Measurements from ENCODE around the gene GLI3.

GLI3 gene

DNA sequence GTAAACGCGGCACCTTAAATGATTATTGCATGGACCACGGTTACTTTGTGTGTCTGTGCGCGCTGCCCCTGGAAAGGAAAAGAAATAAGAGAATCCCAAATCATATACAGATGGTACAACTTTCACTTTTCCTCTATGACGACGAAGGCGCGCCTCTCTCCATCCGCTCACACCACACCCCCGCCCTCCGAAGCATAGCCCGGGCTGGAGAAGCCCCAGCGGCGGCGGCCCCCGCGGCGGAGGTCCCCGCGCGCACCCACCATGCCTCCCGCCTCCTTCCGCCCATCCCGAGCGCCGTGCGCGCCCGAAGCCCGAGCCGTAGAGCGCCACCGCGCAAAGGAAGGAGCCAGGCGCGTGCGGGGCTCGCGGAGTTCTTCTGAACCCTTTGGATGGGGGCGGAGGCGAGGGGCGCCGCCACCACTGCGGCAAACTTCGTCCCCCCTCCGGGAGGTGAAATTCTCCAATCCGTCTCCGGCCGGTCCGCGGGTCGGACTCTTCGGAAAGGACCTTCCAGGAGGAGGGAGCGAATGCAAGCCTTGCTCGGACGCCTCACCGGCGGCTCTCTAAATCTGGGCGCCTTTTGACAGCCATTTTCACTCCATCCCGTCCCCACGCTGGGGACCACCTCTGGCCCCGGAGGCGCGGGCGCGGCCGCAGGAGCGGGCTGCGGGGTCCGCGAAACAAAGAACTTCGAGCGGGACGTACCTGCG is 588 bp downstream of the GLI3 start:
- DNase-seq (ENCODE audit: low read depth in 1 of 2, low spot score in 1 of 2): no peak

DNA sequence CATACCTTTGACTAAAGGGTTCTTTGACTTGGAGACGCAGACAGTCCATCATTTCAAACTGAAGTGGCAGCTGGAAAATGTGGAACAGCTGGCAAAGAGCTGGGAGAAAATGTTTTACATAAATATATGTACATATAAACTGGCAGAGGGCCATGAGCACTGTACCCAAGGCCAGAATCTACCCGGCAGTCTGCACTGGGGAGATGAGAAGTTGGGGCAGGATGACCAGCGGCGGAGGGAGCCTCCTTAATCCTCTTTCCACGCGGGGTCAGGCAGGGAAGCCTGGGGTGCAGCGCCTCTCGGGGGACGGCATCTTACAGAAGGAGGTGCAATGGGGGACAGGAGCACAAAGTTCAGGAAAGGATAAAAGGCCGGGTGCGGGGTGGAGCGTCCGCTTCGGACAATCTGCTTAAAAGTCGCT is 1.3 kb downstream of the GLI3 start:
- DNase-seq (ENCODE audit: low read depth in 1 of 2, low spot score in 1 of 2): no peak

DNA sequence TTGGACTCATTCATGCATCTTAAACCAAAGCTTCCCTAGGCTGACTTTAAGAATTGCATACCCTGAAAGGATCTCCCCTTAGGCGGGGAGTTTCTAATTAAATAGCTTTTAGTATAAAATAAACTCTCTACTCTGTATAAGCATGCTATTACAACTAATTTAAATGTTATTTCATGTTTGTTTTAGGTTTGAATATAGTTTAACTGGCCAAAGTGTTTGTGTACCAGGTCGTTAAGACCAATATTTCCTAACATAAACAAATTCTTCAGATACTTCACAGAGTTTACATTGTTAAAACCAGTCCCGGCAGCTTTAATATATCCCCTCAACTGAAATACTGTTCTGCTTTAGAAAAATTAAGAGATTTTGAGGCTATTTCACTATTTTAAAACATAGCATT is 2.3 kb downstream of the GLI3 start:
- no peak for DNase-seq (ENCODE audit: low read depth in 1 of 2, low spot score in 1 of 2)

DNA sequence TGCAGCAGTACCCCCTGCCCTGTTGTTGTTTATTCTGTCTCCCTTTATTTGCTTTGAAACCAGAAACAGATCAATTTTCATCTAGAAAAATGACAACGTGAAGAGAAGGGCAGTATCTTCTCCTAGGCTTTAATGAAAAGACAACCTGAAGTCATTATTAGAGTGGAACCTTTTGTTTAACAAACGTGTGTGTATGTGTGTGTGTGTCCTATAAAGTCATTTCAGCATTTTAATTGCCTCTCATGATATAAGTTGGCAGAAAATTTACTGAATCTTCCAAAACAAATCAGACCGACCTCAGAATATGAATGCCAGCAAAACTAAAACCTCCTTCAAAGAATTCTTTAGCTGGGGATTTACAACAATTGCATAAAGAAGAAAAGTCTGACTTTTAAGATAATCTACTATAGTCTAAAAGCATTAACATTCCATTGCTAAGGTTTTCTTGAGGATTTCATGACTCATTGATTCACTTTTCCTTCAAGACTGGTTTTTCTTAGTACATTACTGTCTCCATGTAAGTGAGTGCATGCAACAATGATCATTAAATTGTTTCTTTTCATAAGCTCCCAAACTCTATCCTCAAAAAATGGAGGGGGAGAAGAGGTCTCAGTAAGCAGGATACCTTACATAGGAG is 3.2 kb downstream of the GLI3 start:
- DNase-seq (ENCODE audit: low read depth in 1 of 2, low spot score in 1 of 2): no peak

DNA sequence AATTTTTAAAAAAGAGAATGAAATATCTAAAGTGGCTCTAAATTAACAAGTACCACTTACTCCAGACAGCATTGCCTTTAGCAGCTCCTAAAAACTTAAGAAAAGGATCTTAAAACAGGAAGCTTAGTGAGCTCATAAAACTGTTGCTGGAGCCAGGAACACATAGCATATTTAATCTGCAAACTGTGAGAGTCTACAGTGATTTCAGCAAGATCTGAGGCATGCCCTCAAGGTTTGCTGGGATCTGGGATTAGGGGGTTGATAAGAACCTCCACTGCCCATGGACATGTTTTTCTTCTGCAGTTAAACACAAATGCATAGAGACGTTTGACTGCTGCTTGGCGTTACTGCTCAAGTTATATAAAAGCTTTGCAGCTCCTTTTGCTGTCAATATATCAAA is 3.8 kb downstream of the GLI3 start:
- no peak for DNase-seq (ENCODE audit: low read depth in 1 of 2, low spot score in 1 of 2)

DNA sequence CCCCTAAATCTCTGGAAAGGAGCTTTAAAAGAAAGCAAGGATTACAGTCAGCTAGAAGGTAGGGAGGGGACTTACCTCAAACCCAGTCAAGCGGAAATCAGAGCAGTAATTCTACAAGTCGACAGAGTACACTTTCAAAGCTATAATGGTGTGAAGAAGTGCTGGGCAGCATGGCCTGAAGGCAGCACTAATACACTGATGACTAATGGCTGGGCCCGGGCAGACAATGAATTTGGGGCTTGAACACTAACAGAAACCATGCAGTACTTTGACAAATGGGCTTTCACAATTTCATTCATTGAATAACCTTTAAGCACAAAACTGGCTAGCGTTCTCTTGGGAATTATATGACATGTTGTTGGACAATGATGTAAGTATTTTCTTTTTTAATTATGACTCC is 4.7 kb downstream of the GLI3 start:
- no peak for DNase-seq (ENCODE audit: low read depth in 1 of 2, low spot score in 1 of 2)

DNA sequence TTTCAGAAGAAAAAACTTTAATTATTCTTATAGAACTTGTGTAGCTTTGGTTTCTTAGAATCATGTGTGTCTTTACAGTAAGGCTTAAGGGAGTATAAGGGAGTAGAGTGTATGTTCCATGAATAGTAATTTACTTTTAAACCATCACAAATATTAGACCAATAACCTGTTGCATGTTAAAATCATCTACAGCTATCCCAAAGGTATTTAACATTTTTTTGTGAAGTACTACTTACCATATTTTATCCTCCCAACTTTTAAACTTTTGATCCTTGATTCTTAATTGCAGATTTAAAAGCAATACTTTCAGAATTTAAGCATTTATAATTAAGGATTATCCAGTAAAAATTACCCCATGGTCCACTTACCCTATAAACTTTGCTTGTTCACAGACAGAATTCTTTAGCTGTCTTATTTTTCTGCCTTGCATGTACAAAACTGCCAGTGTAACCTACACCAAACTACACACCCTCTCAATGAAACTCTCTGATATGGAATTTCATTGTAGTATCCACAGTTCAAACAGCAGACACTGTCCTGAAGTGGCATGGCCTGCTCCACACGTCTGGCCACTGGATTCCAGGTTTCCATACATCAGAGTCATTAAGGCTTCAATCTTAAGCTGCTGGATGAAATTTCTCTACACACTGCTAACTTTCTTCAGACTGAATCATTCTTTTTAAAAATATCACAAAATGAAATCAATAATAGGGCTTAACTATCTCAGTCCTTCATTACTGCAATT is 5.8 kb downstream of the GLI3 start:
- no peak for DNase-seq (ENCODE audit: low read depth in 1 of 2, low spot score in 1 of 2)

DNA sequence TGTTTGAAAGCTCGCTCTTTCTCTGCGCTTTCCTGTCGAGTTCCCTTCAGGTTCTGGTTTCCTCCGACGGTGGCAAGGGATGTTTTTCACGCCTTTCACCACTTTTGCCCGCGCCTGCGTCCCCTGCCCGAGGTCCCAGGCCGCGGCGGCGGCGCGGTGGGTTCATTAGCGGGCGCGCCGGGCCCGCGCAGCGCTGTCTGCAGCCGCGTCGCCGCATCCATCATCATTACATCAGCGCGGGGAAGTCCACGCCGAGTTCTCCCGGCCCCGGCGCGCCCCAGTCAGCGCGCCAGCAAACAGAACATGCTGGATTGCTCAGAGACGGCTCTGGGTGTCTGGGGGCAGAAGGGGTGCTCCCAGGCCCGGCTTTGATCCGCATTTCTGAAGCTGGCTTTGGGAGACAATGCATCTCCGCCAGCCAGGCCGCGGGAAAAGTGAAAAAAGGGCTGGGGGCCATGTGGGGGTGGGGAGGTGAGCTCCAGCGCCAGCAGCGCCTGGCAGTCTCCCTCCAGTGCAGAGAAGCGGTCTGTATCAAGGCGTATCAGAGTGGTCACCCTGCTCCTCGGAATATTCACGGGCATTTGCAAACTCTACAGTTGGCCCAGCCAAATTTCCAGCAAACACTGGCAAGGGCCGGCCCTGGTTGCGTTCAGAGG is 8.9 kb downstream of the GLI3 start:
- DNase-seq (ENCODE audit: low read depth in 1 of 2, low spot score in 1 of 2): no peak

DNA sequence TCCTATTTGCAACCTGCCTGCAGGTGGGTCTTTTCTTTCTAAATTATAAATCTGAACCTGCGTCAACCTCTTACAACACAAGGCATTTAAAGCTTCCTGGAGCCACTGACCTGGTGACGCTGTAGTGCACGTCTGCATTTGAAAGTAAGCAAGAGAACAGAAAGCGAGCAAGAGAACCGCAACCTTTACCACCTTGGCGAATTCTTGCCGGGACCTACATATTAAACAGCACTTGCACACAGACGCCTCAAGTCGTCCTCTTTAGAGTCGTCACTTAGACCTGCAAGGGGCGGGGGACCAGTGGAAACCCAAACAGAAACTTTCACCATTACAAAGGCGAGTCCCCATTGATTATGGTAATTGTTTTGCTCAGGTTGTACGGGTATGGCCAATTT is 9.5 kb downstream of the GLI3 start:
- DNase-seq (ENCODE audit: low read depth in 1 of 2, low spot score in 1 of 2): no peak

DNA sequence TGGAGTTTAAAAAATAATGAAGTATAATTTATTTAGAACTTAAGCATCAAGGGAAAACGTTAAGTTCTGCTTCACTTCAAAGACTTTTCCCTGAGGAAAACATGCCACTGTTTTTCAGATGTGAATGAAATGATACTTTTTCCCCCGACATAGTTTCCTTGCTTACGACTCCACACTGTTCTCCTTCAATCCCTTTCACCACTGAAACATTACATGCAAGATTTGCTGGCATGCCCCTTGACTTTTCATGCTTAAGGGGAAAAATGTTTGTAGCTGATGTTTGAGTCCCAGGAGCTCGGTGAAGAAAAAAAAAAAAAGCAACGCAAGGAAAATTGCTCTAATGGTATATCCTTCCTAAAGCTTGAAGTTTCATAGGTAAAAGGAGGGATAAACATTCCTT is 10.0 kb downstream of the GLI3 start:
- DNase-seq (ENCODE audit: low read depth in 1 of 2, low spot score in 1 of 2): no peak

DNA sequence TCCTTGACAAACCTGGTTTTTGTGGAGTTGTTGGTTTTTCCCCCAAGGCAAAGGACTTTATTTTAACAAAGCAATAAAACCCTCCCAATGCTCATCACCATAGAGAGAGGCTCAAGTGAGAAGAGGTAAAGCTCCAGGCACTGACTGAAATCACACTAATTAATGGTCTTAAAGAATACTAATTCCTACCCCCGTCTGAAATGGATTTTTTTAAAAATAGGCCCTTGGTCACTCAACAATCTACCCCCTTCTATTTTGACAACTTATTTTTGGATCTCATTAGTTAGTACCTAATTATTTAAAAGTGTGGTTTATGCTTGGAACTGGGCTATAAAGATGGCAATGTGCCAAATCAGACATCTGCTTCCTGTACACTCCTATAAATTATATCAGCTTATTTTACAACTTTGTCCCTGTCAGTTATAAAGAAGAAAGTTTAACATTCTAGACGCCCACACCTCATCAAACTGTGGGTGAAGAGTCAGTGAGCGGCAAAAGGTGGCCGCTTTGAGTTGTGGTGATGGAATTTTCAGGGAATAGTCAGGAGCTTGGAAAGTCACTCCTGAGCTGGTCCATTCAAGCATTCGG is 10.6 kb downstream of the GLI3 start:
- DNase-seq (ENCODE audit: low read depth in 1 of 2, low spot score in 1 of 2): no peak

DNA sequence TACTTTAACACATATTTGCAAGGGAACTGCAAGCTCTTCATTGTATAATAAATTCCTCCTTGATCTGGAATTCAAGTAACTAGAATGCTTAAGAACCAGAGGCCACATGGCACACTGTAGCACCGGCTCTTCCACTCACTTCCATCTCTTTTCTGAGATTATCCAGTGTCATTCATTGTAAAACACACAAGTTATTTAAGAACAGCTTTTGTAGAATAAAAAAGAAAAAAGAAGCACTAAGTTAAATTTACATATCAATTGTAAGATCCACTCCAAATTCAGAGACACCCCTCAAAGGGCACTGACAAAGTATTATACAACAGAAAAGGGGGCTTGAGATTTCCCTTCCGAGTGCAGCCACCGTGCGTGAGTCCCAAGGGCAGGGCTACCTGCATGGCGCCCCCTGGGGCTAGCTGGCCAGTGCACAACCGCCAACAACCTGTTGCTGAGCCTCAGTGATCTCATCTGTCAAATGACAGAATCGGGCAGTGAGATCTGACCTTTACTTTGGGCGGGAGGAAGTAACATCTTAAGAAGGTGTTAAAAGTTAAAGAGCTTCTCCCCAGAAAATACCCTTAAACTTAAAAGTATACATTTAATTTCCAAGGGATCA is 12.5 kb downstream of the GLI3 start:
- no peak for DNase-seq (ENCODE audit: low read depth in 1 of 2, low spot score in 1 of 2)

DNA sequence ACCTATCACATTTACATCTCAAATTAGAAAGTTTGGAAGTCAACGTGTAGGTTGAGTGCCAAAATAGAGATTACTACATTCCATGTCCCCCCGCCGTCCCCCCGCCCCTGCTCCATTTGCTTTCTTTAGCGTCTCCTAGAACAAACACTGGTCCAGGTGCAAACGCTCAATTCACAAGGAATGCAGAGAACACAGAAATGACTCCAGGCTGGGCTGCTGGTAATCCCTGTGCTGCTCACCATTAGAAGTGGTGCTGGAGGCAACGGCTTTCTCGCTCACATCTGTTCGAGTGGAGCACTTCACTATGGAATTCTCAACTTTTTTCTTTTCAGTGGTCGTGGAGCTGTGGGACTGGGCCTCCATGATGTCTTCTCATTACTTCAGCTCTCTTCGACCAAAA is 14.1 kb downstream of the GLI3 start:
- DNase-seq (ENCODE audit: low read depth in 1 of 2, low spot score in 1 of 2): no peak

DNA sequence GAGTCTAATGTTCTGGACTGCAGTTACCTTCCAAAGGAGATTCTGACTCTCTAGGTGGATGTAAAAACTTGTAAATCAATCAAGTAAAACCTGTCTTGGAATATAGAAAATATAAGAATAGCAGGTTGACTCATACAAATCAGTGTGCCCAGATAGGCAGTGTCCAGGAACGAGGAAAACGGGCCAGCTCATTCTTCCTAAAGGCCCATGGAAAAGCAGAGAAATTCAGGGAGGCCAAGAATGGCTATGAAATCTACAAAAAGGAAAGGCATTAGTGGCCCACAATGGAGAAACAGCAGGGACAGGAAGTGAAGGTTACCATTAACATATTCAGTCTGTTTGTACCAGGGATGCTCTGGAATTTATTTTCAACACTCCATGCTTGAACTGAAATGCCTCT is 14.9 kb downstream of the GLI3 start:
- no peak for DNase-seq (ENCODE audit: low read depth in 1 of 2, low spot score in 1 of 2)

DNA sequence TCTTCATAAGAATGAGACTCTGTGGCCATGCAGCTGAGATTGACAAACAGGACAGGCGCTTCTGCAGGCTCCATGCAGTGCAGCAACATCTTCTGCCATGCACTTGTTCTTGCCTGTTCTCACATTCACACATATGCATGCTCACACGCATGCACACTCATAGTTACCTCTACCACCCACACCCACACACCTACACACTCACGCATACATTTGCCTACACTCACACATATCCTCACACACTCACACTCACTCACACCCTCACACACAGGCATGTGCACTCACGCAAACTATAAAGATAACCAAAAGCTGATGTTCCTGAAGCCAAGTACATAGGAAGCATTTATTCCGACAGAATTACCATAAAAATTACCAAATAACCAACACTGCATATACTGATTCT is 15.7 kb downstream of the GLI3 start:
- DNase-seq (ENCODE audit: low read depth in 1 of 2, low spot score in 1 of 2): no peak

DNA sequence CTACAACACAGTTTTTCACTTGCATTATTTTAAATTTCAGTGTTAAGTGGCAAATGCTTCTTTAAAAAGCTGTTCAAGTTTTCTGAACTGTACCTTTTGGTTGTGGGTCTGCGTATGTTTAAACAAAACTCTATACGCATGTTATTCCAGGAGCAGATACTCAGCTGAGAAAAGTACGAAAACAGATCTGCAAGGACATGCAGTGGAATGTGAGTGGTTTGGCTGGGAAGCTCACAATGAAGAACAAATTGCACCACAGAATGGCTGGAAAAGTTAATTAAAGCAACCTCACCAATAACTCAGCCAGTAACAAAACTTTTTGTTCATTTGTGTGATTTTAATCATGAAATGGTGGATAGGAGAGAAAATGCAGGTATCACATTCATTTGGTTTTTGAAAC is 17.6 kb downstream of the GLI3 start:
- no peak for DNase-seq (ENCODE audit: low read depth in 1 of 2, low spot score in 1 of 2)

DNA sequence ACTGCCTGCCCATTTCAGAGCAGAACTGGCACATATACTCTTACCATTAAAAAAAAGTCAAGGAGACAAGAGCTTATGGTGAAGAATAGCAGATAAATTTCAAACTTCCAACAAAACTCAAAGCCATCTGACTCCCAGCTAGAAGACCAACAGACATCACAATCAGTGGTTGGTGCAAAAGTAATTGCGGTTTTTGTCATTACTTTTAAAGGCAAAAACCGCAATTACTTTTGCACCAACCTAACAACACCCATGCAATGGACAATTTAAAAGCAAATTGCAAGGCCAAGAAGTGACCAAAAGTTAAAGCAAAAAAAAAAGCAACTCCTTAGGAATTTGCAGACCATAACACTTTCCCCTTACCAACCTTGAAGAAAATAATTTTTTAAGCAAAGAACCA is 18.8 kb downstream of the GLI3 start:
- DNase-seq (ENCODE audit: low read depth in 1 of 2, low spot score in 1 of 2): no peak

DNA sequence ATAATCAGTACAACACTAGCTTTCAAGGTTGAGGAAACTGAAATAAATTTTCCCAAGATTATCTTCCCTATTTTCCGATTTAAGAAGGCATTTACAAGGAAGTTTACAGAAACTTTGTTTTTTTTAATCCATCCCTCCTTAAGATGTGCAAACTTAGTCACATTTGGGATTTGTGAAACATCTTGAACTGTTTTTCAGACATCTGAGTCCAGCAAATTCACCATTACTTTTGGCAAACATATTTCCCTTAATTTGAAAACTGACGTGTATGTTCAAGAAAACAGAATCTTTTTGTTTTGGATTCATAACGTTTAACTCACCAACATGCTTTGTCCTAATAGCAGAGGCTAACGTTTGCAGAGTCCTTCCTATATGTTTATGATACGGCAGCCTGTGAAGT is 19.5 kb downstream of the GLI3 start:
- no peak for DNase-seq (ENCODE audit: low read depth in 1 of 2, low spot score in 1 of 2)

DNA sequence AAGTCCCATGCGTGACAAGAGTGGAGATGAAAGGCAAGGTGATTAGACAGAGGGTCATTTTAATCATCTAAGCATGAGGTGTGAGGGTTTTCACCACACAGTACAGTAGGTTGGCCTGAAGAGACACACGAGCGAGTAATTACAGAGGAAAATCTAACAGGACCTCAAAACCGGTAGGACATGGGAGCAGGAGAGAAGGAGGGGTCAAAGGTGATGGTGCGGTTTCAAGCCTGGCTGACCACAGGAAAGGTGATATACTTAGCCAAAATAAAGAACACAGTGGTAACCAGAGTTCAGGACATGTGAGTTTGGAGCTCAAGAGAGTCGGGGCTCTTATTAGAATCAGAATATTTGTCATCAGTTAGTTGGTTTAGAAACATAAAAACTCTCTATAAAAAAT is 20.0 kb downstream of the GLI3 start:
- no peak for DNase-seq (ENCODE audit: low read depth in 1 of 2, low spot score in 1 of 2)

DNA sequence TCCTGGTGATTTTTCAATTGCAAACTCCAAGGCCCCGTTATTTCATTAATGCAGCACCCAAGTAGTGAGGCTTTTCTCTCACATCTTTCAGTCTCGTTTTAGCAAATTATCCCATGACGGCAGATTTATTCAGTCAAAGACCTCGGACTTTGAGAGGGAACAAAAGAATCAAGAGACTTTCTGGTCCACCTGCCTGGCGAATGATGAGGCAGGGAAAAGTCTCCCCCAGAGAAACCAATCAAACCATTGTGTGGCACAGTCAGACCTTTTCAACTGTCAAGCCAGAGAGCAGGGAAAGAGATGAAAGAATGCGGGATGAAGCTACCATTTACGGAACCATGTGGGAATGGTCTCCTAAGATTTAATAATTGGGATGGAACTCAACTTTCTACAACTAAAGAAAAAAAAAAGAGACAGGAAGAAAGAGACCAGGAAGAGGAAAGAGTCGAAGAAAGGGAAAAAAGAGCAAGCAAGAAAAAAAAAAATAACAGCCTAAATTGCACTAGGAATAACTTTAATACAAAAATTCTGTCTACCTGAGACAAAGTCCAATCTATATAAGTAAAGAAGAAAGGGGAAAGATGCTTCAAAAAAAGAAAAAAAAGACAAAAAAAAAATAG is 22.8 kb downstream of the GLI3 start:
- DNase-seq (ENCODE audit: low read depth in 1 of 2, low spot score in 1 of 2): no peak

DNA sequence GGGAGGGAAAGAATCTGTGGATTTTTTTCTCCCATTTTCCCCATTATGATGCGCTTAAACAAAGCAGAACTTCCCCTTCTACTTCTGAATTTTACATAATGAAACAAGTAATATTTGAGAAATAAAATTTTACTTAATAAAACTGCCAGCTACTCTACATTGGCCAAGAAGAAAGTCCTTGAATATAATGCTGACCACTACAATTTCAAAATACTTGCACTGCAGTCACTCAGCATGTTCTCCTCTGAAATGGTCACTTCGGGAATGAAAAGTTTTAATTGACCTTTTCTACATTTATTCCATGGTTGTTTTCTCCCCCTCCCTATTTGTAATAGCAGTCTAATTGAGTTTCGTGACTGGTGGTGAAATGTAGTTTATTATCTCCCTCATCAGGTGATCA is 23.9 kb downstream of the GLI3 start:
- no peak for DNase-seq (ENCODE audit: low read depth in 1 of 2, low spot score in 1 of 2)
